ENCODE results near the gene KIAA0232.

GRCh38 chr4:6773106-6773505, 9.4 kb upstream of the KIAA0232 start:
- TF ChIP-seq EZH2 (IDR thresholded peaks at IDR 0.05; ENCODE audit: borderline replicate concordance, low read depth, low read length, severe bottlenecking) (no peak), CTCF (IDR thresholded peaks at IDR 0.05; ENCODE audit: borderline replicate concordance, extremely low read depth, low read length, poor library complexity, severe bottlenecking) (no peak)
